Naive thymus-derived CD4-positive, alpha-beta T cell (primary cell): ENCODE results near the gene LANCL2. TPM values are rescaled to one million over a fixed set of nuclear protein-coding genes. Genes with fewer than 3 reads are reported as not detected.

Source experiments
- ATAC-seq: fragments of 150-1000 bp; cut with Tn5 transposase; 2 replicates; pipeline ENCODE4 v1.10.0; 2021; ENCODE audit warnings: mild to moderate bottlenecking, moderate library complexity
- CTCF ChIA-PET: fragments of 350-600 bp; sonication (Branson Sonifier 250); formaldehyde crosslinking; loops from one replicate; lab custom pipeline; 2021; ENCODE audit warnings: antibody characterized with exemption; lab: Charles Lee
- POLR2A ChIA-PET: fragments of 350-600 bp; sonication (Branson Sonifier 250); formaldehyde crosslinking; loops from one replicate; lab custom pipeline; 2021; ENCODE audit warnings: antibody characterized with exemption, inconsistent platforms; lab: Charles Lee
- DNase-seq, 9 donors: peaks; one replicate each; pipeline versions ENCODE4 v3.0.0 to v3.0.0-alpha.2; 2020 to 2022; ENCODE audit warnings: mixed read lengths in 1 of 9
- H3K27ac ChIP-seq: one replicate; pipeline ENCODE4 v1.7.0; 2013; ENCODE audit warnings: mild to moderate bottlenecking, low read depth, low read length, moderate library complexity
- H3K27me3 ChIP-seq, 2 donors: one replicate each; pipeline ENCODE4 v1.7.0; 2013; ENCODE audit warnings: low read length in 2 of 2, mild to moderate bottlenecking in 2 of 2, moderate library complexity in 2 of 2; ENCODE audit not compliant: control insufficient read depth in 2 of 2, insufficient read depth in 2 of 2
- H3K36me3 ChIP-seq, 3 experiments: 1 replicate in 2 of 3; 2 replicates in 1 of 3; pipeline ENCODE4 v1.7.0; 2013; ENCODE audit warnings: low read length in 3 of 3, mild to moderate bottlenecking in 3 of 3, moderate library complexity in 1 of 3; ENCODE audit not compliant: insufficient read depth in 3 of 3, control insufficient read depth in 2 of 3
- H3K4me1 ChIP-seq, 2 donors: one replicate each; pipeline ENCODE4 v1.7.0; 2013; ENCODE audit warnings: low read length in 2 of 2, mild to moderate bottlenecking in 2 of 2, moderate library complexity in 1 of 2; ENCODE audit not compliant: control insufficient read depth in 2 of 2, insufficient read depth in 2 of 2
- H3K4me3 ChIP-seq: 2 replicates; pipeline ENCODE4 v1.7.0; 2013; ENCODE audit warnings: mild to moderate bottlenecking, low read length
- H3K9me3 ChIP-seq, 3 experiments: 1 replicate in 2 of 3; 2 replicates in 1 of 3; pipeline ENCODE4 v1.7.0; 2013; ENCODE audit warnings: low read length in 3 of 3; ENCODE audit not compliant: control insufficient read depth in 2 of 3
- H3K27ac Mint-ChIP-seq, 9 donors: one replicate each; pipeline ENCODE4 v1.8.0; 2020 to 2022; ENCODE audit warnings: mixed read lengths in 9 of 9, mild to moderate bottlenecking in 8 of 9, moderate library complexity in 5 of 9, inconsistent platforms in 2 of 9
- H3K27me3 Mint-ChIP-seq, 5 donors: one replicate each; pipeline ENCODE4 v1.8.0; 2021 to 2022; ENCODE audit warnings: mixed read lengths in 5 of 5, mild to moderate bottlenecking in 1 of 5
- H3K36me3 Mint-ChIP-seq, 5 donors: one replicate each; pipeline ENCODE4 v1.8.0; 2020 to 2022; ENCODE audit warnings: mixed read lengths in 5 of 5, mild to moderate bottlenecking in 3 of 5, inconsistent platforms in 1 of 5
- H3K4me1 Mint-ChIP-seq, 7 donors: one replicate each; pipeline ENCODE4 v1.8.0; 2020 to 2022; ENCODE audit warnings: mixed read lengths in 7 of 7, mild to moderate bottlenecking in 3 of 7, inconsistent platforms in 1 of 7
- H3K4me3 Mint-ChIP-seq, 10 donors: one replicate each; pipeline ENCODE4 v1.8.0; 2020 to 2022; ENCODE audit warnings: mild to moderate bottlenecking in 10 of 10, mixed read lengths in 10 of 10, moderate library complexity in 6 of 10, inconsistent platforms in 2 of 10
- H3K9me3 Mint-ChIP-seq, 11 donors: one replicate each; pipeline ENCODE4 v1.8.0; 2020 to 2022; ENCODE audit warnings: mixed read lengths in 11 of 11, mild to moderate bottlenecking in 4 of 11, inconsistent platforms in 1 of 11, moderate library complexity in 1 of 11
- intact Hi-C, 2 donors: fragments of 100-400 bp; cut with micrococcal nuclease; formaldehyde crosslinking; loops; one replicate each; pipeline ENCODE4 v1.15.1; 2023
- polyA plus RNA-seq, 2 donors: library from polyadenylated mRNA; unstranded; fragments of 300-500 nt; fragmentation: Illumina TruSeq; gene quantifications; one replicate each; pipeline ENCODE4 v1.2.3, GENCODE V29; 2021
- total RNA-seq, 6 experiments: library from RNA in 5 of 6; stranded (reverse) in 5 of 6; gene quantifications; 1 replicate in 5 of 6; 2 replicates in 1 of 6; pipeline ENCODE4 v1.2.3 and lab custom pipeline; 2021 to 2026

The LANCL2 gene
- total and polyA plus RNA-seq, 7 experiments from 2014 or later: 4.8 to 10.5 (median 8.2) TPM

GRCh38 chr7:55381189-55381588, 16.1 kb downstream of the LANCL2 start:
- Histone ChIP-seq H3K27me3 (no peaks in the 10 kb centered on the region), H3K4me1 (no peaks in the 10 kb centered on the region), H3K4me3 (no peak overlapping the region), H3K36me3 (no peaks in the 10 kb centered on the region), H3K27ac (no peak overlapping the region), H3K9me3 (peaks cover 0 to 11% (median 0%) of the 10 kb centered on the region in 3 experiments)
- peaks cover 7 to 31% (median 20%) of the 10 kb centered on the region in 5 donors for H3K36me3 Mint-ChIP-seq
- ChIA-PET CTCF (no interaction called here), POLR2A (no interaction called here)
- no peak overlapping the region for H3K27ac Mint-ChIP-seq
- intact Hi-C loops: no loop called here
- H3K4me1 Mint-ChIP-seq: peaks cover 0 to 17% (median 0%) of the 10 kb centered on the region in 7 donors
- peaks cover 4 to 37% (median 16%) of the 10 kb centered on the region in 11 donors for H3K9me3 Mint-ChIP-seq
- H3K4me3 Mint-ChIP-seq: no peak overlapping the region
- no peak for ATAC-seq
- no peaks in the 10 kb centered on the region for H3K27me3 Mint-ChIP-seq
- no peak for DNase-seq

- ChIA-PET CTCF (no interaction called here), POLR2A (no interaction called here)
- H3K27me3 Mint-ChIP-seq: no peaks in the 10 kb centered on the region
- H3K4me3 Mint-ChIP-seq: no peak overlapping the region
- H3K4me3 ChIP-seq: no peak overlapping the region
- H3K36me3 Mint-ChIP-seq: peaks cover 10 to 34% (median 22%) of the 10 kb centered on the region in 5 donors
- H3K27ac Mint-ChIP-seq: no peak overlapping the region
- H3K27me3 ChIP-seq: no peaks in the 10 kb centered on the region
- peaks cover 5 to 42% (median 21%) of the 10 kb centered on the region in 11 donors for H3K9me3 Mint-ChIP-seq
- no peaks in the 10 kb centered on the region for H3K36me3 ChIP-seq
- H3K27ac ChIP-seq: no peak overlapping the region
- ATAC-seq (no peak), DNase-seq (no peak)
- H3K9me3 ChIP-seq: peaks cover 0 to 15% (median 5%) of the 10 kb centered on the region in 3 experiments
- H3K4me1 Mint-ChIP-seq: peaks cover 0 to 17% (median 0%) of the 10 kb centered on the region in 7 donors
- intact Hi-C loops: no loop called here
- H3K4me1 ChIP-seq: no peaks in the 10 kb centered on the region
Measured at GRCh38 chr7:55381696-55382095, 16.6 kb downstream of the LANCL2 start.

- Histone ChIP-seq H3K9me3 (peaks cover 0 to 21% (median 6%) of the 10 kb centered on the region in 3 experiments), H3K36me3 (no peaks in the 10 kb centered on the region), H3K27ac (no peak overlapping the region), H3K4me3 (no peak overlapping the region), H3K4me1 (no peaks in the 10 kb centered on the region), H3K27me3 (no peaks in the 10 kb centered on the region)
- no peak for DNase-seq
- H3K27ac Mint-ChIP-seq: no peak overlapping the region
- H3K4me1 Mint-ChIP-seq: peaks cover 0 to 17% (median 0%) of the 10 kb centered on the region in 7 donors
- peaks cover 16 to 40% (median 27%) of the 10 kb centered on the region in 5 donors for H3K36me3 Mint-ChIP-seq
- intact Hi-C loops: no loop called here
- ChIA-PET CTCF (no interaction called here), POLR2A (no interaction called here)
- H3K4me3 Mint-ChIP-seq: no peak overlapping the region
- ATAC-seq: no peak
- peaks cover 5 to 47% (median 25%) of the 10 kb centered on the region in 11 donors for H3K9me3 Mint-ChIP-seq
- no peaks in the 10 kb centered on the region for H3K27me3 Mint-ChIP-seq
Measured at GRCh38 chr7:55382251-55382650, 17.1 kb downstream of the LANCL2 start.

- Mint-ChIP-seq H3K4me1 (peaks cover 0 to 15% (median 0%) of the 10 kb centered on the region in 7 donors), H3K27me3 (no peaks in the 10 kb centered on the region), H3K27ac (peak overlapping the region in 1 of 9 donors; percentile 17), H3K4me3 (peak overlapping the region in 1 of 10 donors; percentile 13), H3K9me3 (peaks cover 8 to 54% (median 31%) of the 10 kb centered on the region in 11 donors), H3K36me3 (peaks cover 19 to 54% (median 40%) of the 10 kb centered on the region in 5 donors)
- intact Hi-C loops: no loop called here
- Histone ChIP-seq H3K4me1 (no peaks in the 10 kb centered on the region), H3K36me3 (peaks cover 0 to under 1% (median 0%) of the 10 kb centered on the region in 3 experiments), H3K27me3 (no peaks in the 10 kb centered on the region), H3K27ac (no peak overlapping the region), H3K4me3 (no peak overlapping the region), H3K9me3 (peaks cover 0 to 22% (median 6%) of the 10 kb centered on the region in 3 experiments)
- POLR2A ChIA-PET: no interaction called here
- DNase-seq (no peak), ATAC-seq (no peak)
- CTCF ChIA-PET: no interaction called here
Measured at GRCh38 chr7:55386541-55386940, 21.4 kb downstream of the LANCL2 start.

GRCh38 chr7:55387062-55387965, 22.2 kb downstream of the LANCL2 start:
- Histone ChIP-seq H3K4me1 (no peaks in the 10 kb centered on the region), H3K27me3 (no peaks in the 10 kb centered on the region), H3K27ac (no peak overlapping the region), H3K36me3 (peaks cover 0 to 4% (median 0%) of the 10 kb centered on the region in 3 experiments), H3K4me3 (no peak overlapping the region), H3K9me3 (peaks cover 0 to 22% (median 6%) of the 10 kb centered on the region in 3 experiments)
- ATAC-seq (no peak), DNase-seq (no peak)
- H3K27ac Mint-ChIP-seq: no peak overlapping the region
- peaks cover 19 to 53% (median 40%) of the 10 kb centered on the region in 5 donors for H3K36me3 Mint-ChIP-seq
- H3K4me3 Mint-ChIP-seq: no peak overlapping the region
- no peaks in the 10 kb centered on the region for H3K27me3 Mint-ChIP-seq
- intact Hi-C loops: no loop called here
- H3K9me3 Mint-ChIP-seq: peaks cover 8 to 53% (median 31%) of the 10 kb centered on the region in 11 donors
- ChIA-PET CTCF (no interaction called here), POLR2A (no interaction called here)
- H3K4me1 Mint-ChIP-seq: peaks cover 0 to 7% (median 0%) of the 10 kb centered on the region in 7 donors

- Histone ChIP-seq H3K36me3 (peaks cover 0 to 6% (median 0%) of the 10 kb centered on the region in 3 experiments), H3K4me1 (no peaks in the 10 kb centered on the region), H3K4me3 (no peak overlapping the region), H3K9me3 (no peaks in the 10 kb centered on the region), H3K27me3 (no peaks in the 10 kb centered on the region), H3K27ac (no peak overlapping the region)
- ATAC-seq (no peak), DNase-seq (no peak)
- Mint-ChIP-seq H3K9me3 (no peaks in the 10 kb centered on the region), H3K4me3 (no peak overlapping the region), H3K4me1 (peaks cover 0 to 2% (median 0%) of the 10 kb centered on the region in 7 donors), H3K27ac (no peak overlapping the region), H3K36me3 (peaks cover 0 to 38% (median 9%) of the 10 kb centered on the region in 5 donors), H3K27me3 (no peaks in the 10 kb centered on the region)
- CTCF ChIA-PET: interaction anchor here (1.0 kb wide), 1 partner anchor 19 kb away, joined by 3 read pairs; no protein-coding TSS in a partner anchor
- POLR2A ChIA-PET: no interaction called here
- intact Hi-C loops: no loop called here
Measured at GRCh38 chr7:55396233-55396785, 31.2 kb downstream of the LANCL2 start.
